H9 (cell line): ENCODE data around the gene USP6NL. TPM values are rescaled to one million over a fixed set of nuclear protein-coding genes. Genes with fewer than 3 reads are reported as not detected.

Experiments
- DNase-seq: peaks from one replicate; pipeline ENCODE4 v3.0.0-alpha.2; 2017
- H2AFZ ChIP-seq: one replicate; pipeline ENCODE4 v1.6.1; 2013; ENCODE audit warnings: mild to moderate bottlenecking, low read length, control low read depth, moderate library complexity
- H2AK5ac ChIP-seq: 2 replicates; pipeline ENCODE4 v1.6.1; 2013; ENCODE audit warnings: low read length, control low read depth, mixed read lengths; ENCODE audit not compliant: insufficient read length
- H2BK120ac ChIP-seq: one replicate; pipeline ENCODE4 v1.6.1; 2013; ENCODE audit warnings: low read depth, mild to moderate bottlenecking, low read length, control low read depth, inconsistent platforms; ENCODE audit not compliant: poor library complexity, severe bottlenecking
- H2BK12ac ChIP-seq: 2 replicates; pipeline ENCODE4 v1.6.1; 2013; ENCODE audit warnings: low read length, control low read depth, mixed read lengths, low read depth; ENCODE audit not compliant: insufficient read length
- H2BK15ac ChIP-seq: 2 replicates; pipeline ENCODE4 v1.6.1; 2013; ENCODE audit warnings: low read depth, low read length, control low read depth
- H2BK20ac ChIP-seq: one replicate; pipeline ENCODE4 v1.6.1; 2013; ENCODE audit warnings: low read depth, mild to moderate bottlenecking, low read length, control low read depth, inconsistent platforms; ENCODE audit not compliant: poor library complexity, severe bottlenecking
- H2BK5ac ChIP-seq: 2 replicates; pipeline ENCODE4 v1.6.1; 2013; ENCODE audit warnings: low read length, control low read depth, mixed read lengths; ENCODE audit not compliant: insufficient read length
- H3K14ac ChIP-seq: 2 replicates; pipeline ENCODE4 v1.6.1; 2013; ENCODE audit warnings: low read length, control low read depth; ENCODE audit not compliant: insufficient read depth
- H3K18ac ChIP-seq: 2 replicates; pipeline ENCODE4 v1.6.1; 2013; ENCODE audit warnings: low read depth, mild to moderate bottlenecking, mixed read lengths, low read length, control low read depth; ENCODE audit not compliant: insufficient read length
- H3K23ac ChIP-seq: 2 replicates; pipeline ENCODE4 v1.6.1; 2013; ENCODE audit warnings: low read length, control low read depth, mixed read lengths, low read depth; ENCODE audit not compliant: insufficient read length
- H3K23me2 ChIP-seq: 2 replicates; pipeline ENCODE4 v1.6.1; 2013; ENCODE audit warnings: low read depth, mild to moderate bottlenecking, mixed read lengths, low read length, control low read depth; ENCODE audit not compliant: insufficient read length, poor library complexity, severe bottlenecking
- H3K27ac ChIP-seq: 2 replicates; pipeline ENCODE4 v1.5.1; 2013; ENCODE audit warnings: low read length, control low read depth, mixed read lengths, low read depth; ENCODE audit not compliant: insufficient read length
- H3K27me3 ChIP-seq: 2 replicates; pipeline ENCODE4 v1.6.1; 2013; ENCODE audit warnings: low read length, control low read depth, inconsistent platforms; ENCODE audit not compliant: insufficient read depth
- H3K4ac ChIP-seq: 2 replicates; pipeline ENCODE4 v1.6.1; 2013; ENCODE audit warnings: low read depth, mild to moderate bottlenecking, control low read depth, inconsistent platforms, low read length, moderate library complexity
- H3K4me1 ChIP-seq: 2 replicates; pipeline ENCODE4 v1.6.1; 2013; ENCODE audit warnings: low read length, control low read depth, inconsistent platforms; ENCODE audit not compliant: insufficient read depth
- H3K4me2 ChIP-seq: 2 replicates; pipeline ENCODE4 v1.6.1; 2013; ENCODE audit warnings: low read length, control low read depth, mixed read lengths; ENCODE audit not compliant: insufficient read length, insufficient read depth
- H3K56ac ChIP-seq: 2 replicates; pipeline ENCODE4 v1.6.1; 2013; ENCODE audit warnings: low read depth, mild to moderate bottlenecking, mixed read lengths, low read length, control low read depth; ENCODE audit not compliant: insufficient read length
- H3K79me1 ChIP-seq: 2 replicates; pipeline ENCODE4 v1.6.1; 2013; ENCODE audit warnings: low read depth, mild to moderate bottlenecking, moderate library complexity, low read length, control low read depth, inconsistent platforms; ENCODE audit not compliant: insufficient read depth, poor library complexity, severe bottlenecking
- H3K79me2 ChIP-seq: 2 replicates; pipeline ENCODE4 v1.6.1; 2013; ENCODE audit warnings: low read length, control low read depth, inconsistent platforms; ENCODE audit not compliant: insufficient read depth
- H3K9ac ChIP-seq: 2 replicates; pipeline ENCODE4 v1.6.1; 2013; ENCODE audit warnings: low read length, control low read depth, mixed read lengths; ENCODE audit not compliant: insufficient read length; ENCODE audit errors: extremely low read depth
- H3K9me3 ChIP-seq: one replicate; pipeline ENCODE4 v1.6.1; 2013; ENCODE audit warnings: low read depth, low read length, inconsistent platforms; ENCODE audit not compliant: control insufficient read depth
- H3T11ph ChIP-seq: one replicate; pipeline ENCODE4 v1.6.1; 2013; ENCODE audit warnings: mild to moderate bottlenecking, low read length, control low read depth, inconsistent platforms
- H4K20me1 ChIP-seq: one replicate; pipeline ENCODE4 v1.6.1; 2013; ENCODE audit not compliant: control insufficient read depth, insufficient read length, insufficient read depth
- H4K5ac ChIP-seq: 2 replicates; pipeline ENCODE4 v1.6.1; 2013; ENCODE audit warnings: low read depth, mild to moderate bottlenecking, mixed read lengths, low read length, control low read depth; ENCODE audit not compliant: insufficient read length
- H4K8ac ChIP-seq: replicated peaks from 2 replicates; pipeline ENCODE4 v1.6.1; 2013; ENCODE audit warnings: low read length, control low read depth, mixed read lengths, low read depth; ENCODE audit not compliant: insufficient read length
- H4K91ac ChIP-seq: 2 replicates; pipeline ENCODE4 v1.6.1; 2013; ENCODE audit warnings: low read depth, mild to moderate bottlenecking, moderate library complexity, mixed read lengths, low read length, control low read depth; ENCODE audit not compliant: insufficient read length
- H3K27ac Mint-ChIP-seq, 3 experiments: 2 replicates in 2 of 3; 3 replicates in 1 of 3; pipeline ENCODE4 v1.8.0; 2020 to 2021; ENCODE audit warnings: mixed read lengths in 3 of 3, mild to moderate bottlenecking in 1 of 3, moderate library complexity in 1 of 3
- H3K27me3 Mint-ChIP-seq: 2 replicates; pipeline ENCODE4 v1.8.0; 2021; ENCODE audit warnings: low read depth, mild to moderate bottlenecking, moderate library complexity, mixed read lengths
- H3K36me3 Mint-ChIP-seq, 3 experiments: 2 replicates in 2 of 3; 3 replicates in 1 of 3; pipeline ENCODE4 v1.8.0; 2020 to 2021; ENCODE audit warnings: low read depth in 3 of 3, mixed read lengths in 3 of 3; ENCODE audit not compliant: insufficient read depth in 1 of 3
- H3K4me1 Mint-ChIP-seq, 2 experiments: 2 replicates each; pipeline ENCODE4 v1.8.0; 2020; ENCODE audit warnings: mixed read lengths in 2 of 2
- H3K4me3 Mint-ChIP-seq, 2 experiments: 2 replicates in 1 of 2; 3 replicates in 1 of 2; pipeline ENCODE4 v1.8.0; 2020 to 2021; ENCODE audit warnings: mild to moderate bottlenecking in 2 of 2, mixed read lengths in 2 of 2, moderate library complexity in 1 of 2
- H3K9me3 Mint-ChIP-seq, 2 experiments: 2 replicates in 1 of 2; 3 replicates in 1 of 2; pipeline ENCODE4 v1.8.0; 2020; ENCODE audit warnings: mild to moderate bottlenecking in 2 of 2, mixed read lengths in 2 of 2, moderate library complexity in 1 of 2
- CTCF ChIP-seq: fragments of 200-600 bp; sonication (generic); conservative IDR thresholded peaks from 3 replicates; pipeline ENCODE4 v1.8.0; 2021; ENCODE audit warnings: antibody characterized with exemption, mild to moderate bottlenecking
- WGBS: extraction: QIAGEN DNeasy Blood & Tissue Kit; methylation state at CpG from one replicate; pipeline ENCODE4 v1.1.7; 2013; ENCODE audit warnings: missing lambda C conversion rate, low lambda C conversion rate, mixed read lengths; ENCODE audit not compliant: insufficient read length; ENCODE audit errors: extremely low coverage; 5-methylcytosine and 5-hydroxymethylcytosine counted together
- total RNA-seq: library from RNA; stranded (reverse); gene quantifications from 2 replicates; pipeline ENCODE4 v1.2.1, GENCODE V29; 2021

USP6NL gene
- total RNA-seq, 1 experiment from 2014 or later, result 28.3 TPM

GRCh38 chr10:11415095-11415494, 196.4 kb downstream of the USP6NL start:
- Mint-ChIP-seq H3K9me3 (peaks cover 3 to 6% of the 10 kb centered on the region in 2 experiments; a peak in 4 of 5 replicates), H3K36me3 (no peaks in the 10 kb centered on the region; a peak in 1 of 7 replicates), H3K27ac (no peak overlapping the region), H3K27me3 (no peaks in the 10 kb centered on the region), H3K4me3 (no peak overlapping the region), H3K4me1 (peaks cover 3% of the 10 kb centered on the region in 2 experiments)
- Histone ChIP-seq H3K79me2 (no peaks in the 10 kb centered on the region), H4K5ac (no peak overlapping the region), H3K14ac (no peak overlapping the region), H4K8ac (no peak overlapping the region), H3K27me3 (no peaks in the 10 kb centered on the region), H2AFZ (no peak overlapping the region), H2AK5ac (no peak overlapping the region), H3K18ac (no peak overlapping the region), H3K9ac (no peak overlapping the region), H3K56ac (no peak overlapping the region), H2BK5ac (no peak overlapping the region), H3K9me3 (no peaks in the 10 kb centered on the region), H3K27ac (no peak overlapping the region), H3K4me2 (no peak overlapping the region), H3T11ph (no peak overlapping the region), H2BK120ac (no peak overlapping the region), H3K79me1 (no peaks in the 10 kb centered on the region), H3K23me2 (no peaks in the 10 kb centered on the region), H2BK15ac (no peak overlapping the region), H3K4me1 (peaks cover 3% of the 10 kb centered on the region; the same call in 1 of the 2 replicates), H3K23ac (no peak overlapping the region), H4K91ac (no peak overlapping the region), H2BK12ac (no peak overlapping the region), H4K20me1 (no peaks in the 10 kb centered on the region), H2BK20ac (no peak overlapping the region), H3K4ac (no peak overlapping the region)
- TF ChIP-seq CTCF, result no peak
- no CpG with 5 or more reads among the region's 5 CpGs for WGBS
- DNase-seq, result no peak
